ENCODE results near the gene RAB11A.
A peak's percentile ranks its signal among the peaks of the same experiment; 100 is the strongest.
"Not testable (repeated sequence)": the region's sequence is repeated elsewhere in the genome, so short reads cannot be mapped to it uniquely, and the experiment has no call there.

The RAB11A gene

GRCh38 chr15:65863106-65863505, 6.2 kb upstream of the RAB11A start:
- 96% methylated on average over 3 of the region's 6 CpGs for WGBS (ENCODE audit: insufficient coverage)
- DNase-seq = no peak
- peaks cover 0 to 9% (median 3%) of the 10 kb centered on the region in 4 experiments for H3K4me1 ChIP-seq (ENCODE audit: control extremely low read depth in 1 of 4, control insufficient read depth in 4 of 4, insufficient read depth in 4 of 4, low read length in 3 of 4)
- no peaks in the 10 kb centered on the region for H3K36me3 ChIP-seq (ENCODE audit: control insufficient read depth in 4 of 4, insufficient read depth in 4 of 4, low read length in 3 of 4)
- H3K4me3 ChIP-seq (ENCODE audit: control insufficient read depth in 1 of 7, extremely low read depth in 1 of 7, insufficient read depth in 4 of 7, low read depth in 2 of 7, low read length in 6 of 7) = no peak overlapping the region
- no peaks in the 10 kb centered on the region for H3K27me3 ChIP-seq (replicated peaks in 2 of 5; ENCODE audit: control insufficient read depth in 4 of 5, insufficient read depth in 5 of 5, low read length in 4 of 5)
- no peaks in the 10 kb centered on the region for H3K9me3 ChIP-seq (ENCODE audit: control extremely low read depth in 1 of 5, control insufficient read depth in 4 of 5, insufficient read depth in 2 of 5, low read depth in 1 of 5, low read length in 4 of 5)
- ChIA-PET POLR2A (no interaction called here), CTCF (interaction anchor here (1.1 to 2.4 kb wide), 5 partner anchors 9 to 72 kb away, joined by 3 to 8 read pairs (median 3); no protein-coding TSS in a partner anchor)
- H3K27ac ChIP-seq (ENCODE audit: insufficient read depth in 1 of 2, low read depth in 1 of 2, low read length in 2 of 2, poor library complexity in 1 of 2, severe bottlenecking in 2 of 2) = no peak overlapping the region

GRCh38 chr15:65867244-65867643, 2.0 kb upstream of the RAB11A start:
- no peaks in the 10 kb centered on the region for H3K9me3 ChIP-seq (ENCODE audit: control extremely low read depth in 1 of 5, control insufficient read depth in 4 of 5, insufficient read depth in 2 of 5, low read depth in 1 of 5, low read length in 4 of 5)
- 100% methylated on average over 1 of the region's 3 CpGs for WGBS (ENCODE audit: insufficient coverage)
- no peak for DNase-seq
- no peak overlapping the region for H3K4me3 ChIP-seq (ENCODE audit: control insufficient read depth in 1 of 7, extremely low read depth in 1 of 7, insufficient read depth in 4 of 7, low read depth in 2 of 7, low read length in 6 of 7)
- no peaks in the 10 kb centered on the region for H3K27me3 ChIP-seq (replicated peaks in 2 of 5; ENCODE audit: control insufficient read depth in 4 of 5, insufficient read depth in 5 of 5, low read length in 4 of 5)
- ChIA-PET POLR2A (interaction anchor here (0.6 kb wide), 1 partner anchor 319 kb away, joined by 3 read pairs; no protein-coding TSS in a partner anchor), CTCF (no interaction called here)
- H3K36me3 ChIP-seq (ENCODE audit: control insufficient read depth in 4 of 4, insufficient read depth in 4 of 4, low read length in 3 of 4) = no peaks in the 10 kb centered on the region
- peaks cover 0 to 17% (median 8%) of the 10 kb centered on the region in 4 experiments for H3K4me1 ChIP-seq (ENCODE audit: control extremely low read depth in 1 of 4, control insufficient read depth in 4 of 4, insufficient read depth in 4 of 4, low read length in 3 of 4)
- H3K27ac ChIP-seq (ENCODE audit: insufficient read depth in 1 of 2, low read depth in 1 of 2, low read length in 2 of 2, poor library complexity in 1 of 2, severe bottlenecking in 2 of 2) = no peak overlapping the region

GRCh38 chr15:65867933-65868332, 1.4 kb upstream of the RAB11A start:
- DNase-seq; H3K9me3 ChIP-seq (ENCODE audit: control extremely low read depth in 1 of 5, control insufficient read depth in 4 of 5, insufficient read depth in 2 of 5, low read depth in 1 of 5, low read length in 4 of 5); H3K27ac ChIP-seq (ENCODE audit: insufficient read depth in 1 of 2, low read depth in 1 of 2, low read length in 2 of 2, poor library complexity in 1 of 2, severe bottlenecking in 2 of 2); H3K36me3 ChIP-seq (ENCODE audit: control insufficient read depth in 4 of 4, insufficient read depth in 4 of 4, low read length in 3 of 4); H3K4me3 ChIP-seq (ENCODE audit: control insufficient read depth in 1 of 7, extremely low read depth in 1 of 7, insufficient read depth in 4 of 7, low read depth in 2 of 7, low read length in 6 of 7); H3K27me3 ChIP-seq (replicated peaks in 2 of 5; ENCODE audit: control insufficient read depth in 4 of 5, insufficient read depth in 5 of 5, low read length in 4 of 5): not testable (repeated sequence)
- ChIA-PET CTCF (interaction anchor here (2.6 kb wide), 1 partner anchor 11 kb away, joined by 15 read pairs; no protein-coding TSS in a partner anchor), POLR2A (interaction anchor here (0.6 kb wide), 1 partner anchor 31 kb away, joined by 3 read pairs; no protein-coding TSS in a partner anchor)
- peaks cover 0 to 17% (median 8%) of the 10 kb centered on the region in 4 experiments for H3K4me1 ChIP-seq (ENCODE audit: control extremely low read depth in 1 of 4, control insufficient read depth in 4 of 4, insufficient read depth in 4 of 4, low read length in 3 of 4)
- WGBS (ENCODE audit: insufficient coverage) = 100% methylated on average over 6 of the region's 6 CpGs

DNA sequence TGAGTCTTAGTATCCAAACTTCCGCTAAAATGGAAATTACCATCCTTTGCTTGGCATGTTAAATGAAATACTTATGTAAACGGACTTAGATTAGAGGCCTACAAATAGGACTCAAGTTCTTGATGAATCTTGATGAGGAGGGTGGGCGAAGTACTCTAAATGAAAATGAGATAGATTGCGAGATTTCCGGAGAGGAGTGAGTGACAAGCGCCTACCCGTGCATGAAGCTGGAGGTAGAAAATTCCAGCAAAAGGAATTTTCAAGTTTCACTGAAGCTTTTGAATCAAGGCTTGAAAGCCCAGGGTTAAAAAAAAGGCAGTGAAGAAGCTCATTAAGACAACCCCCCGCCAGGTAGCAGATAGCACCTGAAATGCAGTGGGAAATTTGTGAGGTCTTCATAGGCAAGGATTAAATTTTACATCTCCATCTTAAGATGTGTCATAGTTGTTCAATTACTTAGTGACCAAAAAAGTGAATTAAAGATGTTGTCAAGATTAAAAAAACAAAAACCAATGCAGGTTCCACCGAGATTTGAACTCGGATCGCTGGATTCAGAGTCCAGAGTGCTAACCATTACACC, 655 bp upstream of the RAB11A start:
- H3K36me3 ChIP-seq (ENCODE audit: control insufficient read depth in 4 of 4, insufficient read depth in 4 of 4, low read length in 3 of 4) = no peaks in the 10 kb centered on the region
- ChIA-PET POLR2A (interaction anchor here (0.6 to 1.3 kb wide), 4 partner anchors 10 to 121 kb away, joined by 3 to 6 read pairs (median 3); no protein-coding TSS in a partner anchor), CTCF (interaction anchor here (0.8 to 2.6 kb wide), 12 partner anchors 9 to 147 kb away, joined by 3 to 15 read pairs (median 4); no protein-coding TSS in a partner anchor)
- no peaks in the 10 kb centered on the region for H3K9me3 ChIP-seq (ENCODE audit: control extremely low read depth in 1 of 5, control insufficient read depth in 4 of 5, insufficient read depth in 2 of 5, low read depth in 1 of 5, low read length in 4 of 5)
- peak overlapping the region; percentile 83 to 97 (median 92) for H3K4me3 ChIP-seq (ENCODE audit: control insufficient read depth in 1 of 7, extremely low read depth in 1 of 7, insufficient read depth in 4 of 7, low read depth in 2 of 7, low read length in 6 of 7)
- peak overlapping the region; percentile 81 to 94 for H3K27ac ChIP-seq (ENCODE audit: insufficient read depth in 1 of 2, low read depth in 1 of 2, low read length in 2 of 2, poor library complexity in 1 of 2, severe bottlenecking in 2 of 2)
- H3K4me1 ChIP-seq (ENCODE audit: control extremely low read depth in 1 of 4, control insufficient read depth in 4 of 4, insufficient read depth in 4 of 4, low read length in 3 of 4) = peaks cover 0 to 17% (median 8%) of the 10 kb centered on the region in 4 experiments
- no peaks in the 10 kb centered on the region for H3K27me3 ChIP-seq (replicated peaks in 2 of 5; ENCODE audit: control insufficient read depth in 4 of 5, insufficient read depth in 5 of 5, low read length in 4 of 5)
- DNase-seq = no peak
- 69% methylated on average over 10 of the region's 11 CpGs for WGBS (ENCODE audit: insufficient coverage)

DNA sequence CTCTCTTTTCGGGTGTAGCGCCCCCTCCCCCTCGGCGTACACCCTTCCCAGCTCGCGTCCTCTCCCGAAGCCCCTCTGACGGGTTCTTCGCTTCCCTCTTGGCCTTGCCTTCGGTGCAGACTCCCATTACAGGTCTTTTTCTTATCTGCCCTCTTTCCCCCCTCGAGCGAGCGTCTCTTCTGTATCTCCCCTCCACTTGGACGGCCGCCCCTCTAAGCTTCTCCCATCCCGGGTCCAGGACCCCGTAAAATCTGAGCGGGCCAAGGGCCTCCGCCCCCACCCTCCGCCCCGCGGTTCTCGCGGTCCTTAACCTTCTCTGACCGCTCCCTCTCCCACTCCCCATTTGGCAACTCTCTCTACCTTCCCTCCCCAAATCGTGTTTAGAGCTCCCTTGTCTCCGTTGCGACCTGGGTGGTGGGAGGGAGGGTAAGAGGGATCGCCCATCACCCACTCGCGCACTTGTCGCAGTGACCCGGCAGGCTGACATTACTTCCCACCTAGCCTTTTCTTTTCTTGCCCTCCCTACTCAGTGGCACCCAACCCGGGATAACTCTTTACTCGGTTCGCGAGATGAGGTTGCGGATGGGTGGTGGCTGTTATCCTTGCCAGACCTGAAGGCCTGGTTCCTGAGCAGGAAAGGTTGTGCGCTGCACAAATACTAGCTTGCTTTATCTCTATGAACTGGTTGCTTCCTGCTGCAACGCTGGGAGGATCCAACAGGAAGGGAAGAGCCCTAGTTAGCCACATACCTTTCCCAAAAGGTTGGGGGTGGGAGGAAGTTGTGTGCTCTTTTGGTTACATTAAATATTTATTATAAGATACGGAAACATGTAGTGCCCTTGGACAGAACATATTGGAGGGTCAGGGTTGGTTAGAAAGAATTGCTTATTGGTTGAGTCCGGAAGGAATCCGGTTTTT, 922 bp downstream of the RAB11A start:
- DNase-seq = peak; percentile 43 to 74 (median 61)
- H3K27ac ChIP-seq (ENCODE audit: insufficient read depth in 1 of 2, low read depth in 1 of 2, low read length in 2 of 2, poor library complexity in 1 of 2, severe bottlenecking in 2 of 2) = peak overlapping the region; percentile 81 to 94
- no peaks in the 10 kb centered on the region for H3K9me3 ChIP-seq (ENCODE audit: control extremely low read depth in 1 of 5, control insufficient read depth in 4 of 5, insufficient read depth in 2 of 5, low read depth in 1 of 5, low read length in 4 of 5)
- ChIA-PET POLR2A (interaction anchor here (0.6 to 1.3 kb wide), 2 partner anchors 8 to 15 kb away, joined by 5 to 6 read pairs; no protein-coding TSS in a partner anchor), CTCF (interaction anchor here (0.6 to 2.6 kb wide), 9 partner anchors 7 to 232 kb away, joined by 3 to 15 read pairs (median 4); no protein-coding TSS in a partner anchor)
- no peaks in the 10 kb centered on the region for H3K27me3 ChIP-seq (replicated peaks in 2 of 5; ENCODE audit: control insufficient read depth in 4 of 5, insufficient read depth in 5 of 5, low read length in 4 of 5)
- peak overlapping the region; percentile 83 to 97 (median 92) for H3K4me3 ChIP-seq (ENCODE audit: control insufficient read depth in 1 of 7, extremely low read depth in 1 of 7, insufficient read depth in 4 of 7, low read depth in 2 of 7, low read length in 6 of 7)
- WGBS (ENCODE audit: insufficient coverage) = 2% methylated on average over 24 of the region's 43 CpGs
- H3K4me1 ChIP-seq (ENCODE audit: control extremely low read depth in 1 of 4, control insufficient read depth in 4 of 4, insufficient read depth in 4 of 4, low read length in 3 of 4) = peaks cover 0 to 17% (median 8%) of the 10 kb centered on the region in 4 experiments
- H3K36me3 ChIP-seq (ENCODE audit: control insufficient read depth in 4 of 4, insufficient read depth in 4 of 4, low read length in 3 of 4) = peaks cover 3 to 7% (median 4%) of the 10 kb centered on the region in 4 experiments

DNA sequence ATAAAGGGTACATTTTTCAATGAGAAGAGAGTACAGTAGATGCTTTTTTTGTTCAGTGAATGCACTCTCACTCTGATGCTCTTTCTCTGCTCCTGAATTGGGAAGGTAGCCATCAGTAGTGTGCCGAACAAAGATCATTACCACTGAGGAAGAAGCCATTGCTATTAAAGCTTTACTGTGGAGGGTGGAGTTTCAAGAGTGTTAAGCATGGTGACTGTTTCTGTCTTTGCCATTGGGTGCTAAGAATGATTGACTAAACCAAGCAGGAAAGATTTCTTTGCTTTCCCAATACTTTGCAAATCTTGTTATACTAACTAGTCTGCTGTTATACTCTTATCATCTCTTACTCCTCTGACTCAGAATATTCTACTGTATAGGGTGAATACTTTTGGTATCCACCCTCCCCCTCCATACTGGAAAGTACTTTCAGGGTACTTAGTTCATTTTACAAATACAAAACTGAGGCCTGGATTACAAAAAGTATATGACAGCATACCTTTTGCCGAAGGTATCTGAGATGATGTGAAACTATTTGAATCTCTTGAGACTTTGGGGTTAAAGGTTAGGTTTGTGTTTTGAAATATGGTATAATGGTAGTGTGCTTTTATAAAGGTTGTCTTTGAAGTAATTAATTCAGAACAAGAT, 1.7 kb downstream of the RAB11A start:
- CTCF ChIA-PET = interaction anchor here (1.4 kb wide), 1 partner anchor 233 kb away, joined by 3 read pairs; no protein-coding TSS in a partner anchor
- 50% methylated on average over 2 of the region's 2 CpGs for WGBS (ENCODE audit: insufficient coverage)
- H3K9me3 ChIP-seq (ENCODE audit: control extremely low read depth in 1 of 5, control insufficient read depth in 4 of 5, insufficient read depth in 2 of 5, low read depth in 1 of 5, low read length in 4 of 5) = no peaks in the 10 kb centered on the region
- no peaks in the 10 kb centered on the region for H3K27me3 ChIP-seq (replicated peaks in 2 of 5; ENCODE audit: control insufficient read depth in 4 of 5, insufficient read depth in 5 of 5, low read length in 4 of 5)
- DNase-seq = peak in 2 of 3 donors; percentile 27 to 36
- peak overlapping the region in 1 of 2 experiments; percentile 94 for H3K27ac ChIP-seq (ENCODE audit: insufficient read depth in 1 of 2, low read depth in 1 of 2, low read length in 2 of 2, poor library complexity in 1 of 2, severe bottlenecking in 2 of 2)
- H3K4me3 ChIP-seq (ENCODE audit: control insufficient read depth in 1 of 7, extremely low read depth in 1 of 7, insufficient read depth in 4 of 7, low read depth in 2 of 7, low read length in 6 of 7) = peak overlapping the region in 6 of 7 experiments; percentile 83 to 97 (median 92)
- H3K36me3 ChIP-seq (ENCODE audit: control insufficient read depth in 4 of 4, insufficient read depth in 4 of 4, low read length in 3 of 4) = peaks cover 4 to 11% (median 7%) of the 10 kb centered on the region in 4 experiments
- peaks cover 0 to 17% (median 8%) of the 10 kb centered on the region in 4 experiments for H3K4me1 ChIP-seq (ENCODE audit: control extremely low read depth in 1 of 4, control insufficient read depth in 4 of 4, insufficient read depth in 4 of 4, low read length in 3 of 4)
- POLR2A ChIA-PET = interaction anchor here (0.6 kb wide), 1 partner anchor 15 kb away, joined by 5 read pairs; no protein-coding TSS in a partner anchor
